SU-DHL-6 (cell line): Measurements from ENCODE around the gene CSRNP3.

ENCODE experiments used
- H2AFZ ChIP-seq: fragments of 200-600 bp; sonication (generic); 2 replicates; pipeline ENCODE4 v1.6.1; 2014; ENCODE audit warnings: low read depth, mild to moderate bottlenecking, moderate library complexity, mixed read lengths, antibody characterized with exemption, low read length; ENCODE audit not compliant: severe bottlenecking
- H3F3A ChIP-seq: fragments of 200-600 bp; shearing (Covaris generic); 2 replicates; pipeline ENCODE4 v1.6.0; 2016; ENCODE audit warnings: antibody characterized with exemption, mild to moderate bottlenecking; ENCODE audit not compliant: insufficient read depth
- H3K27ac ChIP-seq: fragments of 200-600 bp; sonication (generic); 2 replicates; pipeline ENCODE4 v1.5.1; 2016; ENCODE audit warnings: low read depth, mild to moderate bottlenecking, low read length, moderate library complexity, mixed read lengths
- H3K27me3 ChIP-seq: fragments of 200-600 bp; sonication (generic), shearing (Covaris generic); 2 replicates; pipeline ENCODE4 v1.6.0; 2014; ENCODE audit warnings: mild to moderate bottlenecking, low read length
- H3K36me3 ChIP-seq: fragments of 200-600 bp; sonication (generic); 2 replicates; pipeline ENCODE4 v1.6.1; 2014; ENCODE audit warnings: mild to moderate bottlenecking, low read length, mixed read lengths
- H3K4me2 ChIP-seq: fragments of 300-600, 200-600 bp; shearing (Covaris generic), sonication (generic); 2 replicates; pipeline ENCODE4 v1.6.0; 2014; ENCODE audit warnings: low read length, low read depth, mild to moderate bottlenecking; ENCODE audit not compliant: poor library complexity, severe bottlenecking
- H3K4me3 ChIP-seq: fragments of 200-600 bp; sonication (generic); 2 replicates; pipeline ENCODE4 v1.5.1; 2014; ENCODE audit warnings: antibody characterized with exemption, low read length, mild to moderate bottlenecking, mixed read lengths; ENCODE audit not compliant: insufficient read depth, poor library complexity, severe bottlenecking
- H3K79me2 ChIP-seq: fragments of 200-600 bp; sonication (generic); 2 replicates; pipeline ENCODE4 v1.6.1; 2014; ENCODE audit warnings: mild to moderate bottlenecking, low read length, moderate library complexity; ENCODE audit not compliant: insufficient read depth
- H3K9ac ChIP-seq: fragments of 200-600 bp; sonication (generic); 2 replicates; pipeline ENCODE4 v1.7.0; 2014; ENCODE audit warnings: mild to moderate bottlenecking, low read length
- H3K9me2 ChIP-seq: fragments of 200-600 bp; sonication (generic); replicated peaks from 2 replicates; pipeline ENCODE4 v1.6.1; 2014; ENCODE audit warnings: low read length; ENCODE audit not compliant: insufficient read depth
- H3K9me3 ChIP-seq: fragments of 200-600 bp; sonication (generic); 2 replicates; pipeline ENCODE4 v1.6.1; 2014; ENCODE audit warnings: low read length, mixed read lengths; ENCODE audit not compliant: insufficient read depth
- H4K20me1 ChIP-seq: fragments of 200-600 bp; sonication (generic); 2 replicates; pipeline ENCODE4 v1.6.1; 2014; ENCODE audit warnings: low read depth, mild to moderate bottlenecking, antibody characterized with exemption, low read length, moderate library complexity, mixed read lengths
- EZH2phosphoT487 ChIP-seq: fragments of 200-600 bp; sonication (generic), shearing (Covaris generic); conservative IDR thresholded peaks from 2 replicates; pipeline ENCODE4 v1.6.1; 2018; ENCODE audit warnings: mild to moderate bottlenecking, antibody characterized with exemption, low read length, moderate library complexity, mixed read lengths
- TF ChIP-seq, protein P1 (sequence below): fragments of 200-600 bp; sonication (generic); IDR thresholded peaks from one replicate; pipeline ENCODE4 v1.5.1; 2017; ENCODE audit warnings: antibody characterized with exemption, mild to moderate bottlenecking, low read length, moderate library complexity; ENCODE audit not compliant: insufficient read depth, poor library complexity, severe bottlenecking

CSRNP3 gene

GRCh38 chr2:165450156-165450555, 19.3 kb upstream of the CSRNP3 start:
- TF ChIP-seq EZH2phosphoT487: no peak
- TF ChIP-seq, protein P1, sequence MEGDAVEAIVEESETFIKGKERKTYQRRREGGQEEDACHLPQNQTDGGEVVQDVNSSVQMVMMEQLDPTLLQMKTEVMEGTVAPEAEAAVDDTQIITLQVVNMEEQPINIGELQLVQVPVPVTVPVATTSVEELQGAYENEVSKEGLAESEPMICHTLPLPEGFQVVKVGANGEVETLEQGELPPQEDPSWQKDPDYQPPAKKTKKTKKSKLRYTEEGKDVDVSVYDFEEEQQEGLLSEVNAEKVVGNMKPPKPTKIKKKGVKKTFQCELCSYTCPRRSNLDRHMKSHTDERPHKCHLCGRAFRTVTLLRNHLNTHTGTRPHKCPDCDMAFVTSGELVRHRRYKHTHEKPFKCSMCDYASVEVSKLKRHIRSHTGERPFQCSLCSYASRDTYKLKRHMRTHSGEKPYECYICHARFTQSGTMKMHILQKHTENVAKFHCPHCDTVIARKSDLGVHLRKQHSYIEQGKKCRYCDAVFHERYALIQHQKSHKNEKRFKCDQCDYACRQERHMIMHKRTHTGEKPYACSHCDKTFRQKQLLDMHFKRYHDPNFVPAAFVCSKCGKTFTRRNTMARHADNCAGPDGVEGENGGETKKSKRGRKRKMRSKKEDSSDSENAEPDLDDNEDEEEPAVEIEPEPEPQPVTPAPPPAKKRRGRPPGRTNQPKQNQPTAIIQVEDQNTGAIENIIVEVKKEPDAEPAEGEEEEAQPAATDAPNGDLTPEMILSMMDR: no peak
- Histone ChIP-seq H3K27me3 (no peaks in the 10 kb centered on the region), H3K36me3 (no peaks in the 10 kb centered on the region), H3K9me2 (no peaks in the 10 kb centered on the region), H3F3A (no peaks in the 10 kb centered on the region), H3K79me2 (no peaks in the 10 kb centered on the region), H3K9ac (no peak overlapping the region), H3K27ac (no peak overlapping the region), H3K9me3 (no peaks in the 10 kb centered on the region), H4K20me1 (no peaks in the 10 kb centered on the region), H2AFZ (no peak overlapping the region), H3K4me3 (no peak overlapping the region), H3K4me2 (no peak overlapping the region)

- no peaks in the 10 kb centered on the region for H3K9me2 ChIP-seq
- H3K27me3 ChIP-seq: no peaks in the 10 kb centered on the region
- no peak overlapping the region for H3K9ac ChIP-seq
- no peaks in the 10 kb centered on the region for H3K9me3 ChIP-seq
- H4K20me1 ChIP-seq: no peaks in the 10 kb centered on the region
- H3F3A ChIP-seq: no peaks in the 10 kb centered on the region
- no peak overlapping the region for H3K27ac ChIP-seq
- no peaks in the 10 kb centered on the region for H3K79me2 ChIP-seq
- no peak overlapping the region for H3K4me3 ChIP-seq
- TF ChIP-seq, protein P1: no peak
- TF ChIP-seq EZH2phosphoT487: no peak
- H3K36me3 ChIP-seq: no peaks in the 10 kb centered on the region
- no peak overlapping the region for H3K4me2 ChIP-seq
- H2AFZ ChIP-seq: no peak overlapping the region
Measured at GRCh38 chr2:165452327-165452726, 17.2 kb upstream of the CSRNP3 start.

- Histone ChIP-seq H3K4me3 (no peak overlapping the region), H3F3A (no peaks in the 10 kb centered on the region), H3K27ac (no peak overlapping the region), H3K79me2 (no peaks in the 10 kb centered on the region), H3K27me3 (no peaks in the 10 kb centered on the region), H3K9me2 (no peaks in the 10 kb centered on the region), H3K36me3 (no peaks in the 10 kb centered on the region), H2AFZ (no peak overlapping the region), H3K9ac (no peak overlapping the region), H3K9me3 (no peaks in the 10 kb centered on the region), H3K4me2 (no peak overlapping the region), H4K20me1 (no peaks in the 10 kb centered on the region)
- TF ChIP-seq, protein P1: no peak
Measured at GRCh38 chr2:165453561-165454094, 15.9 kb upstream of the CSRNP3 start.
